ENCODE results near the gene ARID4A. TPM values are rescaled to one million over a fixed set of nuclear protein-coding genes. Genes with fewer than 3 reads are reported as not detected.
A peak's percentile ranks its signal among the peaks of the same experiment; 100 is the strongest.

The ARID4A gene
- total and polyA plus RNA-seq, 9 of the 15 experiments (the other 6 are each of a cell fraction or from before 2014, with no cell fraction given) = 2.4 to 11.5 (median 8.7) TPM

DNA sequence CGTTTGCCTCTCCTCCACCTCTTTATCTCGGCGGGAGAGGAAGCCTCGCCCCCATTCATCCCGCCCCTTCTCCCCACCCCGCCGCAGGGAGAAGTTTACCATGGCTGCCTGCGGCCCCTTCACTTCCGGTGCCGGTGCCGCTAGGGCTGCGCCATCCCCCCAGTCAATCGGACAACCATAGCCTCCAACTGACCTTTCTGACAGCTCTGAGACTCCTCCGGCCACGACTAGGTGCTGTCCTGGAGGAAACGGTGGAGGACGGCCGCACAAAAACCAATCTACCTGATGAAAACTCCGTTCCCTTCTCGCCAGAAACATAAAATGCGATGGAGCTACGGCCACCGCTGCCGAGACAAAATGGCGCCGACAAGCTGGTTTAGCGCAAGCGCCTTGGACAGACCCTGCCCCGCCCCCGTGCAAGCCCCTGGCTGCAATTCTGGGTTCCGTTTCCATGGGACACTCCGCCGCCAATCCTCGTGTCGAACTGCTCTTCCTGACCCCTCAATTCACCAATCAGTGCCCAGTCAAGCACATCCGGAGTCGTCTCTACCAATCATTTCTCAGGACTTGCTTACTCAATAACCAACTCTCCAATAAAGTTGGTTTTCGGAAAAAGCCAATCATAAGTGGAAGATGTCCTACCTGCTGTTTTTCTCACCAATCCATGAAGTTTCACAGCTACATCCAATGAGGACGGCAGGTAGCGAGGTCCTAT, 436 bp upstream of the ARID4A start (continued):
- TF ChIP-seq E2F4 (CRISPR knock-in tag; IDR thresholded peaks at IDR 0.05; ENCODE audit: low read depth) = no peak
- TF ChIP-seq, protein P1, sequence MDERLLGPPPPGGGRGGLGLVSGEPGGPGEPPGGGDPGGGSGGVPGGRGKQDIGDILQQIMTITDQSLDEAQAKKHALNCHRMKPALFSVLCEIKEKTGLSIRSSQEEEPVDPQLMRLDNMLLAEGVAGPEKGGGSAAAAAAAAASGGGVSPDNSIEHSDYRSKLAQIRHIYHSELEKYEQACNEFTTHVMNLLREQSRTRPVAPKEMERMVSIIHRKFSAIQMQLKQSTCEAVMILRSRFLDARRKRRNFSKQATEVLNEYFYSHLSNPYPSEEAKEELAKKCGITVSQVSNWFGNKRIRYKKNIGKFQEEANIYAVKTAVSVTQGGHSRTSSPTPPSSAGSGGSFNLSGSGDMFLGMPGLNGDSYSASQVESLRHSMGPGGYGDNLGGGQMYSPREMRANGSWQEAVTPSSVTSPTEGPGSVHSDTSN (CRISPR knock-in tag; IDR thresholded peaks at IDR 0.05; ENCODE audit: low read depth) = no peak
- TF ChIP-seq, protein P1 (tag; conservative IDR thresholded peaks at IDR 0.05; ENCODE audit: low read depth) = peak; percentile 57
- no peak for TF ChIP-seq TRIM24 (IDR thresholded peaks at IDR 0.05)
- TF ChIP-seq, protein P2, sequence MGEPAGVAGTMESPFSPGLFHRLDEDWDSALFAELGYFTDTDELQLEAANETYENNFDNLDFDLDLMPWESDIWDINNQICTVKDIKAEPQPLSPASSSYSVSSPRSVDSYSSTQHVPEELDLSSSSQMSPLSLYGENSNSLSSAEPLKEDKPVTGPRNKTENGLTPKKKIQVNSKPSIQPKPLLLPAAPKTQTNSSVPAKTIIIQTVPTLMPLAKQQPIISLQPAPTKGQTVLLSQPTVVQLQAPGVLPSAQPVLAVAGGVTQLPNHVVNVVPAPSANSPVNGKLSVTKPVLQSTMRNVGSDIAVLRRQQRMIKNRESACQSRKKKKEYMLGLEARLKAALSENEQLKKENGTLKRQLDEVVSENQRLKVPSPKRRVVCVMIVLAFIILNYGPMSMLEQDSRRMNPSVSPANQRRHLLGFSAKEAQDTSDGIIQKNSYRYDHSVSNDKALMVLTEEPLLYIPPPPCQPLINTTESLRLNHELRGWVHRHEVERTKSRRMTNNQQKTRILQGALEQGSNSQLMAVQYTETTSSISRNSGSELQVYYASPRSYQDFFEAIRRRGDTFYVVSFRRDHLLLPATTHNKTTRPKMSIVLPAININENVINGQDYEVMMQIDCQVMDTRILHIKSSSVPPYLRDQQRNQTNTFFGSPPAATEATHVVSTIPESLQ (CRISPR knock-in tag; IDR thresholded peaks at IDR 0.05) = no peak
- no peak for TF ChIP-seq ZNF830 (CRISPR knock-in tag; IDR thresholded peaks at IDR 0.05)
- TF ChIP-seq ZNF143 (CRISPR knock-in tag; IDR thresholded peaks at IDR 0.05) = no peak
- TF ChIP-seq ZNF445 (CRISPR knock-in tag; IDR thresholded peaks at IDR 0.05; ENCODE audit: low read depth) = peak; percentile 82
- TF ChIP-seq ZNF354B (CRISPR knock-in tag; IDR thresholded peaks at IDR 0.05) = peak; percentile 73; the same call in 1 of the 2 replicates
- no peak for TF ChIP-seq ZNF398 (CRISPR knock-in tag; IDR thresholded peaks at IDR 0.05)
- peak; percentile 65 for TF ChIP-seq ZNF239 (CRISPR knock-in tag; IDR thresholded peaks at IDR 0.05)
- TF ChIP-seq, protein P3, sequence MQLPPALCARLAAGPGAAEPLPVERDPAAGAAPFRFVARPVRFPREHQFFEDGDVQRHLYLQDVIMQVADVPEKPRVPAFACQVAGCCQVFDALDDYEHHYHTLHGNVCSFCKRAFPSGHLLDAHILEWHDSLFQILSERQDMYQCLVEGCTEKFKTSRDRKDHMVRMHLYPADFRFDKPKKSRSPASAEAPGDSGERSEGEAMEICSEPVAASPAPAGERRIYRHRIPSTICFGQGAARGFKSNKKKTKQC (CRISPR knock-in tag; IDR thresholded peaks at IDR 0.05) = no peak
- TF ChIP-seq LARP7 (IDR thresholded peaks at IDR 0.05) = no peak
- TF ChIP-seq NR4A1 (CRISPR knock-in tag; IDR thresholded peaks at IDR 0.05) = no peak
- TF ChIP-seq NR4A1 (tag; IDR thresholded peaks at IDR 0.05) = peak; percentile 96
- TF ChIP-seq PHTF2 (CRISPR knock-in tag; IDR thresholded peaks at IDR 0.05) = no peak
- TF ChIP-seq CC2D1A (IDR thresholded peaks at IDR 0.05) = peak; percentile 93
- TF ChIP-seq TFAM (CRISPR knock-in tag; conservative IDR thresholded peaks at IDR 0.05) = no peak
- 0 out of 4 replicates have a peak, but pooled peaks of 1 of the 2 experiments have one; percentile 2 for TF ChIP-seq RCOR1 (IDR thresholded peaks at IDR 0.05; ENCODE audit: borderline replicate concordance in 1 of 2, low read depth in 2 of 2, low read length in 2 of 2)
- TF ChIP-seq PHB (CRISPR knock-in tag; IDR thresholded peaks at IDR 0.05) = no peak
- TF ChIP-seq CHD2 (IDR thresholded peaks at IDR 0.05; ENCODE audit: low read depth, low read length) = peak; percentile 89
- no peak for TF ChIP-seq RAD51 (IDR thresholded peaks at IDR 0.05; ENCODE audit: borderline replicate concordance, low read depth)
